Neural progenitor cell (in vitro differentiated cells): Measurements from ENCODE around the gene GALR2. TPM values are rescaled to one million over a fixed set of nuclear protein-coding genes. Genes with fewer than 3 reads are reported as not detected.

Source experiments
- DNase-seq: peaks from one replicate; pipeline ENCODE4 v3.0.0-alpha.2; 2016; ENCODE audit warnings: low spot score
- H2AFZ ChIP-seq: fragments of 200-600 bp; sonication (generic); replicated peaks from 2 replicates; pipeline ENCODE4 v1.6.1; 2016; ENCODE audit warnings: antibody characterized with exemption
- H3F3A ChIP-seq: fragments of 200-600 bp; sonication (generic); 2 replicates; pipeline ENCODE4 v1.6.1; 2016; ENCODE audit warnings: antibody characterized with exemption, low read depth
- H3K27ac ChIP-seq: fragments of 200-600 bp; sonication (generic); 2 replicates; pipeline ENCODE4 v1.5.1; 2016; ENCODE audit warnings: mild to moderate bottlenecking
- H3K27me3 ChIP-seq: fragments of 200-600 bp; sonication (generic); 2 replicates; pipeline ENCODE4 v1.6.1; 2016; ENCODE audit warnings: mild to moderate bottlenecking, moderate library complexity
- H3K36me3 ChIP-seq: fragments of 200-600 bp; sonication (generic); 2 replicates; pipeline ENCODE4 v1.5.1; 2016
- H3K4me1 ChIP-seq: fragments of 200-600 bp; sonication (generic); 2 replicates; pipeline ENCODE4 v1.6.1; 2016; ENCODE audit warnings: mixed run types
- H3K4me2 ChIP-seq: fragments of 200-600 bp; sonication (generic); 2 replicates; pipeline ENCODE4 v1.6.1; 2016
- H3K4me3 ChIP-seq: fragments of 200-600 bp; sonication (generic); 2 replicates; pipeline ENCODE4 v1.5.1; 2016
- H3K79me2 ChIP-seq: fragments of 200-600 bp; sonication (generic); 2 replicates; pipeline ENCODE4 v1.6.1; 2016; ENCODE audit warnings: low read depth
- H3K9ac ChIP-seq: fragments of 200-600 bp; sonication (generic); 2 replicates; pipeline ENCODE4 v1.6.1; 2016
- H3K9me3 ChIP-seq: fragments of 200-600 bp; sonication (generic); 2 replicates; pipeline ENCODE4 v1.5.1; 2016; ENCODE audit warnings: low read depth
- H4K20me1 ChIP-seq: fragments of 200-600 bp; sonication (generic); 2 replicates; pipeline ENCODE4 v1.6.1; 2016; ENCODE audit warnings: low read depth
- H3K27ac Mint-ChIP-seq: 3 replicates; pipeline ENCODE4 v1.8.0; 2021; ENCODE audit warnings: mixed read lengths
- H3K27me3 Mint-ChIP-seq: 2 replicates; pipeline ENCODE4 v1.8.0; 2022; ENCODE audit warnings: low read depth, mild to moderate bottlenecking, inconsistent platforms, moderate library complexity, mixed read lengths; ENCODE audit not compliant: insufficient read depth
- H3K36me3 Mint-ChIP-seq: 3 replicates; pipeline ENCODE4 v1.8.0; 2021; ENCODE audit warnings: mixed read lengths
- H3K4me1 Mint-ChIP-seq: 3 replicates; pipeline ENCODE4 v1.8.0; 2021; ENCODE audit warnings: mixed read lengths
- H3K4me3 Mint-ChIP-seq: 3 replicates; pipeline ENCODE4 v1.8.0; 2021; ENCODE audit warnings: mild to moderate bottlenecking, moderate library complexity, mixed read lengths
- H3K9me3 Mint-ChIP-seq: 3 replicates; pipeline ENCODE4 v1.8.0; 2020; ENCODE audit warnings: mixed read lengths
- CTCF ChIP-seq: fragments of 200-600 bp; sonication (generic); IDR thresholded peaks from 2 replicates; pipeline ENCODE4 v1.5.1; 2017; ENCODE audit warnings: antibody characterized with exemption, mild to moderate bottlenecking
- EZH2 ChIP-seq: fragments of 200-600 bp; sonication (generic); IDR thresholded peaks from 2 replicates; pipeline ENCODE4 v1.6.1; 2017; ENCODE audit warnings: antibody characterized with exemption, mild to moderate bottlenecking, moderate library complexity
- EZH2phosphoT487 ChIP-seq: fragments of 200-600 bp; sonication (generic); IDR thresholded peaks from 2 replicates; pipeline ENCODE4 v1.6.1; 2017; ENCODE audit warnings: antibody characterized with exemption
- total RNA-seq: library from RNA; depleted of rRNA; stranded (reverse); fragments of >200 nt; gene quantifications from 2 replicates; pipeline ENCODE4 v1.2.3, GENCODE V29; 2015; ENCODE audit warnings: low replicate concordance

The GALR2 gene
- total RNA-seq, 1 donor from 2014 or later: not detected

GRCh38 chr17:76090517-76091129 is 16.0 kb downstream of the GALR2 start:
- Histone ChIP-seq H3K36me3 (no peaks in the 10 kb centered on the region), H3K79me2 (no peaks in the 10 kb centered on the region), H3K4me3 (no peak overlapping the region), H3K4me1 (no peaks in the 10 kb centered on the region), H3F3A (no peaks in the 10 kb centered on the region), H3K27me3 (no peaks in the 10 kb centered on the region), H2AFZ (no peak overlapping the region), H4K20me1 (no peaks in the 10 kb centered on the region), H3K4me2 (no peak overlapping the region), H3K27ac (no peak overlapping the region), H3K9ac (peak overlapping the region; percentile 32), H3K9me3 (no peaks in the 10 kb centered on the region)
- no peak overlapping the region for H3K4me3 Mint-ChIP-seq
- no peak for TF ChIP-seq EZH2phosphoT487
- TF ChIP-seq EZH2: no peak
- no peak for TF ChIP-seq CTCF
- H3K9me3 Mint-ChIP-seq: no peaks in the 10 kb centered on the region
- H3K27ac Mint-ChIP-seq: no peak overlapping the region
- no peak for DNase-seq
- peaks cover 17% of the 10 kb centered on the region for H3K36me3 Mint-ChIP-seq
- no peaks in the 10 kb centered on the region for H3K4me1 Mint-ChIP-seq
- H3K27me3 Mint-ChIP-seq: peaks cover 2% of the 10 kb centered on the region

GRCh38 chr17:76091526-76092286 is 17.1 kb downstream of the GALR2 start:
- no peak overlapping the region for H3K4me3 Mint-ChIP-seq
- TF ChIP-seq EZH2phosphoT487: no peak
- no peak for TF ChIP-seq EZH2
- TF ChIP-seq CTCF: no peak
- H3F3A ChIP-seq: no peaks in the 10 kb centered on the region
- H3K4me1 ChIP-seq: no peaks in the 10 kb centered on the region
- no peak overlapping the region for H3K27ac Mint-ChIP-seq
- no peaks in the 10 kb centered on the region for H3K36me3 ChIP-seq
- H3K9ac ChIP-seq: no peak overlapping the region
- H3K9me3 Mint-ChIP-seq: no peaks in the 10 kb centered on the region
- no peaks in the 10 kb centered on the region for H3K9me3 ChIP-seq
- no peak overlapping the region for H3K4me2 ChIP-seq
- H3K27me3 Mint-ChIP-seq: peaks cover 2% of the 10 kb centered on the region
- H4K20me1 ChIP-seq: no peaks in the 10 kb centered on the region
- H3K27me3 ChIP-seq: no peaks in the 10 kb centered on the region
- DNase-seq: no peak
- no peaks in the 10 kb centered on the region for H3K4me1 Mint-ChIP-seq
- no peak overlapping the region for H3K27ac ChIP-seq
- H3K36me3 Mint-ChIP-seq: peaks cover 20% of the 10 kb centered on the region
- no peaks in the 10 kb centered on the region for H3K79me2 ChIP-seq
- no peak overlapping the region for H2AFZ ChIP-seq
- H3K4me3 ChIP-seq: no peak overlapping the region

- H3K36me3 Mint-ChIP-seq: peaks cover 20% of the 10 kb centered on the region
- H3K4me1 ChIP-seq: no peaks in the 10 kb centered on the region
These were observed 18.2 kb downstream of the GALR2 start for GRCh38 chr17:76092526-76093413.

More at GRCh38 chr17:76092526-76093413, 18.2 kb downstream of the GALR2 start:
- Mint-ChIP-seq H3K27ac (no peak overlapping the region), H3K27me3 (peaks cover 2% of the 10 kb centered on the region), H3K9me3 (no peaks in the 10 kb centered on the region), H3K4me3 (no peak overlapping the region), H3K4me1 (no peaks in the 10 kb centered on the region)
- no peak overlapping the region for H3K4me3 ChIP-seq
- H2AFZ ChIP-seq: no peak overlapping the region
- no peak overlapping the region for H3K27ac ChIP-seq
- no peaks in the 10 kb centered on the region for H3K36me3 ChIP-seq
- no peaks in the 10 kb centered on the region for H3K27me3 ChIP-seq
- H3K79me2 ChIP-seq: no peaks in the 10 kb centered on the region
- DNase-seq: no peak
- no peaks in the 10 kb centered on the region for H3K9me3 ChIP-seq
- H4K20me1 ChIP-seq: no peaks in the 10 kb centered on the region
- TF ChIP-seq EZH2 (no peak), EZH2phosphoT487 (no peak), CTCF (no peak)
- no peaks in the 10 kb centered on the region for H3F3A ChIP-seq
- H3K4me2 ChIP-seq: no peak overlapping the region
- no peak overlapping the region for H3K9ac ChIP-seq
